Ureter (tissue), 1 donor: Measurements from ENCODE around the gene ZNF594. TPM values are rescaled to one million over a fixed set of nuclear protein-coding genes. Genes with fewer than 3 reads are reported as not detected.
"Not testable (repeated sequence)": the region's sequence is repeated elsewhere in the genome, so short reads cannot be mapped to it uniquely, and the experiment has no call there.

ENCODE experiments used
- DNase-seq: peaks from one replicate; pipeline ENCODE4 v3.0.0-alpha.2; 2020; ENCODE audit warnings: low spot score
- total RNA-seq: library from RNA; stranded (reverse); gene quantifications from one replicate; pipeline ENCODE4 v1.2.4, GENCODE V29; 2023
- donor health status: DM: yes; HTN: yes; CAD: no.

The ZNF594 gene
- total RNA-seq, 1 donor from 2014 or later: 13.5 TPM

- DNase-seq: no peak
These were observed 9.3 kb upstream of the ZNF594 start for GRCh38 chr17:5201011-5201410.

GRCh38 chr17:5200360-5200759 is 8.7 kb upstream of the ZNF594 start:
- DNase-seq: no peak

- no peak for DNase-seq
These were observed 6.8 kb upstream of the ZNF594 start for GRCh38 chr17:5198472-5198871.

GRCh38 chr17:5194346-5194745 is 2.7 kb upstream of the ZNF594 start:
- DNase-seq: no peak

GRCh38 chr17:5184288-5184687 is 7.4 kb downstream of the ZNF594 start:
- DNase-seq: no peak

DNA sequence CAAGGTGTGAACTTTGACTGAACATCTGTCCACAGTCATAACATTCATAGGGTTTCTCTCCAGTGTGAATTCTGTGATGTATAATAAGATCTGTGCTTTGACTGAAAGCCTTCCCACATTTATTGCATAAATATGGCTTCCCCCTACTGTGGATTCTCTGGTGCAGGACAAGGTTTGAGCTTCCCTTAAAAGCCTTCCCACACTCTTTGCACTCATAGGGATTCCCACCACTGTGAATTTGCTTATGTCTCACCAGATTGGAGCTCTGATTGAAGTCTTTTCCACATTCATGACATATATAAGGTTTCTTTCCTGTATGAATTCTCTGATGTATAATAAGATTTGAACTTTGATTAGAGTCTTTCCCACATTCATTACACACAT is 8.3 kb downstream of the ZNF594 start:
- DNase-seq: no peak

DNA sequence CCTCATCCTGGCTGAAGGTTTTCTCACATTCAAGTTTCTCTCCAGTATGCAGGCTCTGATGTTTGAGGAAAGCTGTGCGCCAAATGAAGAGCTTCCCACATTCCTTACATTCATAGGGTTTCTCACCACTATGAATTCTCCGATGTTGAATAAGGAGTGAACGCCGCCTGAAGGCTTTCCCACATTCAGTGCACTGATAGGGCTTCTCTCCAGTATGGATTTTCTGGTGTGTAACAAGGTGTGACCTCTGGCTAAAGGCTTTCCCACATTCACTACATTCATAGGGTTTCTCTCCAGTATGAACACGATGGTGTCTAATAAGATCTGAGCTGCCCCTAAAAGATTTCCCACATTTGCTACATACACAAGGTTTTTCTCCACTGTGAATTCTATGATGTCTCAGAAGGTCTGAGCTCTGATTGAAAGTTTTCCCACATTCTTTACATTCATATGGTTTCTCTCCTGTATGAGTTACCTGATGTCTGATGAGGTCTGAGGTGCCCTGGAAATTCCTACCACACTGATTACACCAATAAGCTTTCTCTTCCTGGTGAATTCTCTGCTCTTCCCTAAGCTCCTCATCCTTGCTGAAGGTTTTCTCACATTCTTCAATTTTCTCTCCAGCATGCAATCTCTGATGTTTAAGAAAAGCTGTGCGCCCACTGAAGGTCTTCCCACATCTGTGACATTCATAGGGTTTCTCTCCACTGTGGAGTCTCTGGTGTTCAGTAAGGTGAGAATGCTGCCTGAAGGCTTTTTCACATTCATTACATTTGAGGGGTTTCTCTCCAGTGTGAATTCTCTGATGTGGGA is 8.9 kb downstream of the ZNF594 start:
- no peak for DNase-seq

GRCh38 chr17:5181509-5182305 is 10.0 kb downstream of the ZNF594 start:
- no peak for DNase-seq

GRCh38 chr17:5179003-5179402 is 12.7 kb downstream of the ZNF594 start:
- DNase-seq: no peak

DNA sequence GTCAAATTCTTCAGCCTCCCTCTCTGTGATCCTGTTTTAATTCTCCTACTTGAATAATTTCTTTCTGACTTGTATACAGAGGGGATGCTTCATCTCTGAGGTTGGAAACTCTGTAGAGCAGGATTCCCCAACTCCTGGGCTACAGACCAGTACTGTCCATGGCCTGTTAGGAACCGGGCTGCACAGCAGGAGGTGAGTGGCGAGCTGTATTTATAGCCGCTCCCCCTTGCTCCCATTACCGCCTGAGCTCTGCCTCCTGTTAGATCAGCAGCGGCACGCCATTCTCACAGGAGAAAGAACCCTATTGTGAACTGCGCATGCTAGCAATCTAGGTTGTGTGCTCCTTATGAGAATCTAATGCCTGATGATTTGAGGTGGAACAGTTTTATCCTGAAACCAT is 16.6 kb downstream of the ZNF594 start:
- not testable (repeated sequence) for DNase-seq

DNA sequence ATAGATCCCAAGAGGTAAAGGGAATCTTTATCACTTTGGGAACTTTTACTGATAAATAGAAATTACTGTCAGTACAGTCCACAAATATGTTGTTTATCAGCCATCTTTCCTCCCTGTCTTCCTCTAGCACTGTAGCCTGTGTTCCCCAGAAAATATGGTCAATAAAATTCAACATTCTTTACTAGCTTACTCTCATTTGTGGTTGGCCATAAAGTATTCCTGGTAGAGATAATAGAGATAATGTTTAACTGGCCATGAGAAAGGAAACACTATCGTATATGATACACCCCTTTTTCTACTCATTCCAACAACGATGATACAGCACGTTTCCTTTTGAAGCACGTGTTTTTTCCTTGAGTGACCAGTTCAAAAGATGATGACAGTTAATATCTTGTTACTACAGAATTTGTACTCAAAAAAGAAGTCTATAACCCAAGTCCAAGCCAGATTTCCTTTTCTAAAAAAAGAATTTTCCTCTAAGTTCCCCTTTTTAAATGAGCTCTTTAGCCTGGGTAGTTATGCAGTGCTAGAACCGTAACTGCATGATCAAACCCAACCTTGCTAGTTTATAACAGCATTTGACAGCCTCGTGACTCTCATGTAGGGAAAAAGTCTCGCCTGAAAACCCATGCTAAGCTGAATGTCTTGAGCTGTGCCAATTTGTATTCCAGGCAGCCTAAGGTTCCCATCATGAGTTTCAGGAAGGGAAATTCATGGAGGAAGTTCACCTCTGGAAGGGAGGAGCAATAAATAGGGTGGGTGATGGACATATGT is 25.7 kb downstream of the ZNF594 start:
- not testable (repeated sequence) for DNase-seq

DNA sequence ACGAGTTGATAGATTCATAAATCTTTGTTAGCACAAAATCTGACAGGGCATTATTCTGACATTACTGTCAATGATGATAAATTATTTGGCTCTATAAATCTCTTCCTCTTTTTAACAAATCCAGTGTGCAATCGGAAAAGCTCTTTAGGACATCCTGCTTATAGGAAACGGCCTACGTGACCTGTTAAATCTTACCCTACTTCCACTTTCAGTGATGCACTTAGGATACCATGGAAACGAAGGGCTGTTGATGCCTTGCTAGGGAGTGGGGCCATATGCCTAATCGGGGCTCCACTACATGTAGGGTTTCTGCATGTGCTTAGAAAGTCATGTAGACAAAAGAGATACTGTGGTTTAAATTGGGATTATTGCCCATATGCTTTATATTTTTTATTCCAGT is 27.2 kb downstream of the ZNF594 start:
- no peak for DNase-seq

DNA sequence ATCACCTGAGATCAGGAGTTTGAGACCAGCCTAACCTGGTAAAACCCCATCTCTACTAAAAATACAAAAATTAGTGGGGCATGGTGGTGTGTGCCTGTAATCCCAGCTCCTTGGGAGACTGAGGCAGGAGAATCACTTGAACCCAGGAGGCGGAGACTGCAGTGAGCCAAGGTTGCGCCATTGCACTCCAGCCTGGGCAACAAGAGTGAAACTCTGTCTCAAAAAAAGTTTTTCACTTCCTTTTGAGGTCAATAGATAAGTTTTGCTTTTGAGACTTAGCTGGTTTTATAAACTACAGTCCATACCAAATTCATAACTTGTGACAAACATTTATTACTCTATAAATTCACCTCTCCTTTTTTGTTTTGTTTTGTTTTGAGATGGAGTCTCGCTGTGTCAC is 29.9 kb downstream of the ZNF594 start:
- DNase-seq: not testable (repeated sequence)

- DNase-seq: not testable (repeated sequence)
These were observed 31.0 kb downstream of the ZNF594 start for GRCh38 chr17:5160702-5161101.

- DNase-seq: not testable (repeated sequence)
These were observed 45.5 kb downstream of the ZNF594 start for GRCh38 chr17:5146122-5146521.

- not testable (repeated sequence) for DNase-seq
These were observed 48.8 kb downstream of the ZNF594 start for GRCh38 chr17:5142877-5143276.

DNA sequence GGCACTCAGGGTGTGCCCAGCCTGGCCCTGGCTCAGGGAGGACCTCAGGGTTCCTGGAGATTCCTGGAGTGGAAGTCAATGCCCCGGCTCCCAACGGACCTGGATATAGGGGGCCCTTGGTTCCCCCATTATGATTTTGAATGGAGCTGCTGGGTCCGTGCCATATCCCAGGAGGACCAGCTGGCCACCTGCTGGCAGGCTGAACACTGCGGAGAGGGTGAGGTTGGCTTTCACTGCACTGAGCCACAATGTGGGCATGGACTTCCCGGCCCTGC is 52.3 kb downstream of the ZNF594 start:
- DNase-seq: no peak

DNA sequence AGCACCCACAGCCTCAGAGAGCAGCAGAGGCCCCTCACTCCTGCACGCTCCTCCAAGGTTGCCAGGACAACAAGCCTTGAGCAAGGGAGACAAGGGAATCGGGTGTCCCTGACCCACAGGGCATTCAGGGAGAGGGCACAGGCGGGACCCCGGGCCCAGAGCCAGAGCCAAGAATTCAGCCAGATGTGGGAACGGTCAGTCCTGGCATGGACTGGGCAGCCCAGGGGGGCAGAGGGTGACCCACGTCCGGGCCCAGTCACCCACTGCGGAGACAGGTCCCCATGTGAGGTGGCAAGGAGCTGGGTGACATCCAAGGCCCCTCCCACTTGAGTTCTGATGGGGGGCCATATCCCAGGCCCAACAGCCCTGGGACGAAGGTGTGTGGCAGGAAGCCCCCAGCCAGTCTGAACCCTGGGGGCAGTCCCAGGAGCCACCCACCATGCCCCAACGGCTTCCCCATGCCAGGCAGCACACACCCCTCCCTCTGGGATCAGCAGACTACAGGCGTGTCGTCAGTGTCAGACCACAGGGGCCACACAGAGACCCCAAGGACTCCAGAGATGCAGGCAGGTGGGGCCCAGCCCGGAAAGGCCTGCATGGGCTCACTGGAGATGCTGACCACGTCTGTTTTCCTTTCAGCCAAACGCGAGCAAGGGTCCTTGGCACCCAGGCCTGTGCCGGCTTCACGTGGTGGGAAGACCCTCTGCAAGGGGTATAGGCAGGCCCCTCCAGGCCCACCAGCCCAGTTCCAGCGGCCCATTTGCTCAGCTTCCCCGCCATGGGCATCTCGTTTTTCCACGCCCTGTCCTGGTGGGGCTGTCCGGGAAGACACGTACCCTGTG is 52.8 kb downstream of the ZNF594 start:
- DNase-seq: no peak

- not testable (repeated sequence) for DNase-seq
These were observed 53.5 kb downstream of the ZNF594 start for GRCh38 chr17:5138198-5138544.

GRCh38 chr17:5137511-5138197 is 54.0 kb downstream of the ZNF594 start:
- not testable (repeated sequence) for DNase-seq
